ENCODE results near the gene HDAC10.

The HDAC10 gene

GRCh38 chr22:50250555-50251476, at the start of gene HDAC10:
Gene HDAC10, minus strand, starts transcription at chr22:50251265. Its CDS starts 233 bp downstream, at chr22:50251032.
- H3K4me1 ChIP-seq (ENCODE audit: insufficient read depth, low read length), result peaks cover 26% of the 10 kb centered on the region
- no peaks in the 10 kb centered on the region for H3K9me3 ChIP-seq (ENCODE audit: low read length)
- no peaks in the 10 kb centered on the region for H3K27me3 ChIP-seq (ENCODE audit: insufficient read depth, low read length)
- peaks cover 37% of the 10 kb centered on the region for H3K36me3 ChIP-seq (ENCODE audit: insufficient read depth, low read length)
- peak within 1 kb of the TSS; percentile 44 for H2AFZ ChIP-seq (ENCODE audit: low read depth, low read length)
- H3K4me3 ChIP-seq (ENCODE audit: low read length), result peak within 1 kb of the TSS; percentile 71

DNA sequence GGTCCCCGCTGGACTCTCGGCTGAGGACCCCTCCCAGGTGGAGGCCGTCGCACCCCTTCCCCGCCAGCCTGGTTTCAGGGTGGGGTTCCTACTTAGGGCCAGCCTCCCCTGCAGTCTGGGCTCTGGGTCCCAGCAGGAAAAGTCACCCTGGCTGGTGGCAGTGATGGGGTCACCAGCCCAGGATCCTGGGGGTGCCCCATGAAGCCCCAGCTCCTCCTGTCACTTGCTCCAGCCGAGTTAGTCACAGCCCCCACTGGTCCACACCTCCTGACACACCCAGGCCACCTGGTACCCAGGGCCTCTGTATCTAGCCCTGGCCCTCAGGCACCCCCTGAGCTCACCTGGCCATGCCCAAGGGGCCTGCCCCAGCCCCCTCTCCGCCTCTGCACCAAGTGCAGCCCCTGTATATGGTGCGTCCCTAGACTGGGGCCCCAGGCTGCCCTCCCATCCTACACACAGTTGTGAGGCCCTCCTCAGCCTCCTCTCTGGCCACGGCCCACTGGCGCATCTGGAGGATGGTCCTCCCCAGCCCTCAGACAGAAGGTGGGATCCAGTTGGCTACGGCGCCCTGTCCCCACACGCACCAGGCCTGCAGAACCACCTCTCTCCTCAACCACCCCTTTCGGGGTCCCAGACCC, 49.7 kb upstream of the HDAC10 start:
- no peaks in the 10 kb centered on the region for H3K9me3 ChIP-seq (ENCODE audit: low read length)
- peaks cover 26% of the 10 kb centered on the region for H3K36me3 ChIP-seq (ENCODE audit: insufficient read depth, low read length)
- H3K4me3 ChIP-seq (ENCODE audit: low read length), result no peak overlapping the region
- H3K4me1 ChIP-seq (ENCODE audit: insufficient read depth, low read length), result peaks cover 25% of the 10 kb centered on the region
- no peak overlapping the region for H2AFZ ChIP-seq (ENCODE audit: low read depth, low read length)
- H3K27me3 ChIP-seq (ENCODE audit: insufficient read depth, low read length), result no peaks in the 10 kb centered on the region

GRCh38 chr22:50299785-50300619, 48.9 kb upstream of the HDAC10 start:
- no peaks in the 10 kb centered on the region for H3K9me3 ChIP-seq (ENCODE audit: low read length)
- no peak overlapping the region for H3K4me3 ChIP-seq (ENCODE audit: low read length)
- peaks cover 17% of the 10 kb centered on the region for H3K4me1 ChIP-seq (ENCODE audit: insufficient read depth, low read length)
- H2AFZ ChIP-seq (ENCODE audit: low read depth, low read length), result no peak overlapping the region
- H3K27me3 ChIP-seq (ENCODE audit: insufficient read depth, low read length), result no peaks in the 10 kb centered on the region
- H3K36me3 ChIP-seq (ENCODE audit: insufficient read depth, low read length), result peaks cover 26% of the 10 kb centered on the region

DNA sequence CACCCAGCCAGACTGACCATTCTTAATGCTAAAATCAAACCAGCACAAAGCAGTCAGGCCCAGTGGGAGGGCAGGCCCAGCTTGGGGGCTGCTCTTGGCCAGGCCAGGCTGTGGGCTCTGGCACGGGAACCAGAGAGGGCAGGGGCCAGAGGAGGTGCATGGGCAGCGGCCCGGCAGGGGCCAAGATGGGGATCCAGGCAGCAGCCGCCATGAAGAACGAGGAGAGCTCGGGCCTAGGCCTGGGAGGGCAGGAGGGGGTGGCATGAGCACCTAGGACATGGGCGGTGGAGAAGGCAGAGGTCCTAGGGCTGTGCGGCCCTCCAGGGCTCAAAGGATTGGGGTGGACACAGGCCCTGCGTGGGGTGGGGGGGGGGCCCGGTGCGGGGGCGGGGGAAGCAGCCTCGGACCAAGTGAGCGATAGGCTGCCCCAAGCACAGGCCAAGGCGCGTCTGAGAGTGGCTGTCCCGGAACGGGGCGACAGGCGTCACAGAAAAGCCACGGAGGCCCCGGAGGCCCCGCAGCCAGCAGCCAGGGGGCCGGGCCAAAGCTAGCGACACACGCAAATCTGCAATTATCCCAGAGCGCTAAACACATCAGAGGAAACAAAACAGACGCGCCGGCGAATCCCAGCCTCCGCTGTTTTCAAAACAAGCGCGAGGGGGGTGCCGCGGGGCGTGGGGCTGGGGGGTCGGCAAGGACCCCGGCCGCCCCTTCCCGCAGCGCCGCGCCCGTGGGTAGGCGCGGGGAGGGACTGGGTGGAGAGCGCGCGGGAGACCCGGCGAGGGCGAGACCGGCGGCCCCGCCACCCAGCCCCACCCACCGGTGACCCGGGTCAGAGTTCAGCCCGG, 48.1 kb upstream of the HDAC10 start:
- peaks cover 14% of the 10 kb centered on the region for H3K4me1 ChIP-seq (ENCODE audit: insufficient read depth, low read length)
- H3K9me3 ChIP-seq (ENCODE audit: low read length), result no peaks in the 10 kb centered on the region
- H2AFZ ChIP-seq (ENCODE audit: low read depth, low read length), result no peak overlapping the region
- H3K27me3 ChIP-seq (ENCODE audit: insufficient read depth, low read length), result no peaks in the 10 kb centered on the region
- H3K36me3 ChIP-seq (ENCODE audit: insufficient read depth, low read length), result peaks cover 26% of the 10 kb centered on the region
- H3K4me3 ChIP-seq (ENCODE audit: low read length), result no peak overlapping the region

- Histone ChIP-seq H3K36me3 (ENCODE audit: insufficient read depth, low read length) (peaks cover 17% of the 10 kb centered on the region), H3K27me3 (ENCODE audit: insufficient read depth, low read length) (no peaks in the 10 kb centered on the region), H3K4me1 (ENCODE audit: insufficient read depth, low read length) (peaks cover 15% of the 10 kb centered on the region), H3K9me3 (ENCODE audit: low read length) (no peaks in the 10 kb centered on the region), H2AFZ (ENCODE audit: low read depth, low read length) (no peak overlapping the region), H3K4me3 (ENCODE audit: low read length) (no peak overlapping the region)
These were observed 47.2 kb upstream of the HDAC10 start for GRCh38 chr22:50298266-50298637.

GRCh38 chr22:50297510-50298265, 46.6 kb upstream of the HDAC10 start:
- no peak overlapping the region for H2AFZ ChIP-seq (ENCODE audit: low read depth, low read length)
- H3K4me3 ChIP-seq (ENCODE audit: low read length), result no peak overlapping the region
- no peaks in the 10 kb centered on the region for H3K27me3 ChIP-seq (ENCODE audit: insufficient read depth, low read length)
- H3K9me3 ChIP-seq (ENCODE audit: low read length), result no peaks in the 10 kb centered on the region
- peaks cover 14% of the 10 kb centered on the region for H3K36me3 ChIP-seq (ENCODE audit: insufficient read depth, low read length)
- H3K4me1 ChIP-seq (ENCODE audit: insufficient read depth, low read length), result peaks cover 18% of the 10 kb centered on the region

DNA sequence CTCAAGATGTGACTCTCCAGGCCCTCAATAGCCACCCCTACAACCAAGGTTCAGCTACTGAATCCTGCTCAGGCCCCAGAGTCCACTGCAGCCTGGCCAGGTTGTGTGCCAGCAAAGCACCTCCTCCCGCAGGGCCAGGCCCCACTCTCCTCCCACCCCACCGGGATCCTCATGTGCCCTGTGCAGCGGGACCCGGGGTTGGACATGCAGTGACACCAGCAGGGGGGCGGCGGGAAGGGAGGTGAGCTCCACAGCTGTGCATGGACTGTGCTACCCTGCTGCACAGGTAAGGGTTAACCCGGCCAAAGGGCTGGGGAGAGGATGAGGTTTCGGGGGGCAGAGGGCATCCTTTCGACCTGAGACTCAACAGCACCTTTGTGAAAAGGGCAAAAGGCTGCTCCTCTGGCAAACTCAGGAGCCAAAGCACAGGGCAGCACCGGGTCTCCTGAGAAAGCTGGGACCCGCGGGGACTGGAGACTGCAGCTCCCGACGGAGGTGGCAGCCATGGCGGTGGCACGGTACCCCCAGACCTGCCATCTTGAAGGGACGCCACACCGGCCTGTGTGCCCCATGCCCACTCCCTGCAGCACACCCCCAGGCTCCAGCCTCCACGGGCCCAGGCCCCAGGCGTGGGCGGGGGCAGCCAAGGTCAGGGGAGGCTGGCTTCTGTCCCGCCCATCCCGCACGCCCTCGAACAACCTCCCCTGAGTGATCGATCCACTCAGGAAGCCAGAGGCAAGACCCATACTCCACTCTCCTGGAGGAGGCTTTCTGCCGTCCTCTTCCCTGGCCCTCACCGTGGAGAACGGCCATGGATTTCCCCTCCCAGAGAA, 45.8 kb upstream of the HDAC10 start:
- Histone ChIP-seq H3K9me3 (ENCODE audit: low read length) (no peaks in the 10 kb centered on the region), H3K4me3 (ENCODE audit: low read length) (no peak overlapping the region), H2AFZ (ENCODE audit: low read depth, low read length) (no peak overlapping the region), H3K36me3 (ENCODE audit: insufficient read depth, low read length) (peaks cover 12% of the 10 kb centered on the region), H3K27me3 (ENCODE audit: insufficient read depth, low read length) (no peaks in the 10 kb centered on the region), H3K4me1 (ENCODE audit: insufficient read depth, low read length) (peaks cover 21% of the 10 kb centered on the region)

GRCh38 chr22:50294319-50294656, 43.2 kb upstream of the HDAC10 start:
- Histone ChIP-seq H3K27me3 (ENCODE audit: insufficient read depth, low read length) (no peaks in the 10 kb centered on the region), H3K36me3 (ENCODE audit: insufficient read depth, low read length) (peaks cover 24% of the 10 kb centered on the region), H3K4me3 (ENCODE audit: low read length) (no peak overlapping the region), H3K9me3 (ENCODE audit: low read length) (no peaks in the 10 kb centered on the region), H3K4me1 (ENCODE audit: insufficient read depth, low read length) (peaks cover 21% of the 10 kb centered on the region), H2AFZ (ENCODE audit: low read depth, low read length) (no peak overlapping the region)

GRCh38 chr22:50293441-50294318, 42.6 kb upstream of the HDAC10 start:
- Histone ChIP-seq H3K9me3 (ENCODE audit: low read length) (no peaks in the 10 kb centered on the region), H3K4me3 (ENCODE audit: low read length) (no peak overlapping the region), H3K27me3 (ENCODE audit: insufficient read depth, low read length) (no peaks in the 10 kb centered on the region), H3K4me1 (ENCODE audit: insufficient read depth, low read length) (peaks cover 21% of the 10 kb centered on the region), H3K36me3 (ENCODE audit: insufficient read depth, low read length) (peaks cover 30% of the 10 kb centered on the region), H2AFZ (ENCODE audit: low read depth, low read length) (no peak overlapping the region)

DNA sequence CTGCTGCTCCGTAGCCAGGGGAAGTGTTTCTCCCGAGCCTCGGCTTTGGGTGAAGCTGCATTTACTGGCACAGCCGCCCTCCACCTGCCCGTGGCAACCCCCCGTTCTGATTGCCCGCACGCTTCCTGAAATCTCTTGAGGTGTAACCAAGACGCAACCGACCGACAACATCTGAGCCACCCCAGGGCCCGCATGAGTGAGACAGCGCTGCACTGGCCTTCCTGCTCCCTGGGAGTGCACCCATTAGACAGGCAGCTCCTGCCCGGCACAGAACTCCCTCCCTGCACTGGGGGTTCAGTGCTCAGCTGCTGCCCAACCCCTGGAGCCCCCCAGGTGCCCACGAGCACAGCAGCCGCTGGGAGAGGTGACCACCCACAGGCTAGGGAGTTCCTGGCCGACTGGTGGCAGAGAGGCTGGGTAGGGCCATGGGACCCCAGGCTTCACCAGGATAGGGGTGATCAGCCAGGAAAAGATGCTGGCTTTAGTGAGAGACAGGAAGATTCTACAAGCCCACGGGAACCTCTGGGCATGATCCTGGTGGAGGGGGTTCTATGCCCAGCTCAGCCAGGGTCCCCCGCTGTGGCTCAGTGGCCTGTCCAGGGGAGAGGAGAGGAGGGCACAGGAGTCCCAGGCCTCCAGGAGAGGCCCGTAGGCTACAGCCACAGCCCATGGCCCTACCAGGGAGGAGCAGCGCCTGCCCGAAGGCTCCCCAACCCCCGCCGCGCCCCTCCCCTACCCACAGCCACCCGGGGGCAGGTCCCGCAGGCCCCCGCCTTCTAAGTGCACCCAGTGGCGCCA, 41.8 kb upstream of the HDAC10 start:
- Histone ChIP-seq H3K4me3 (ENCODE audit: low read length) (no peak overlapping the region), H3K36me3 (ENCODE audit: insufficient read depth, low read length) (peaks cover 38% of the 10 kb centered on the region), H3K27me3 (ENCODE audit: insufficient read depth, low read length) (no peaks in the 10 kb centered on the region), H3K4me1 (ENCODE audit: insufficient read depth, low read length) (peaks cover 21% of the 10 kb centered on the region), H3K9me3 (ENCODE audit: low read length) (no peaks in the 10 kb centered on the region), H2AFZ (ENCODE audit: low read depth, low read length) (no peak overlapping the region)

All from neuron (in vitro differentiated cells).